ENCODE results near the gene MYB. TPM values are rescaled to one million over a fixed set of nuclear protein-coding genes. Genes with fewer than 3 reads are reported as not detected.

MYB gene
- total and polyA plus RNA-seq, 7 donors = 0.55 to 27.8 (median 12.0) TPM; not detected in 2

DNA sequence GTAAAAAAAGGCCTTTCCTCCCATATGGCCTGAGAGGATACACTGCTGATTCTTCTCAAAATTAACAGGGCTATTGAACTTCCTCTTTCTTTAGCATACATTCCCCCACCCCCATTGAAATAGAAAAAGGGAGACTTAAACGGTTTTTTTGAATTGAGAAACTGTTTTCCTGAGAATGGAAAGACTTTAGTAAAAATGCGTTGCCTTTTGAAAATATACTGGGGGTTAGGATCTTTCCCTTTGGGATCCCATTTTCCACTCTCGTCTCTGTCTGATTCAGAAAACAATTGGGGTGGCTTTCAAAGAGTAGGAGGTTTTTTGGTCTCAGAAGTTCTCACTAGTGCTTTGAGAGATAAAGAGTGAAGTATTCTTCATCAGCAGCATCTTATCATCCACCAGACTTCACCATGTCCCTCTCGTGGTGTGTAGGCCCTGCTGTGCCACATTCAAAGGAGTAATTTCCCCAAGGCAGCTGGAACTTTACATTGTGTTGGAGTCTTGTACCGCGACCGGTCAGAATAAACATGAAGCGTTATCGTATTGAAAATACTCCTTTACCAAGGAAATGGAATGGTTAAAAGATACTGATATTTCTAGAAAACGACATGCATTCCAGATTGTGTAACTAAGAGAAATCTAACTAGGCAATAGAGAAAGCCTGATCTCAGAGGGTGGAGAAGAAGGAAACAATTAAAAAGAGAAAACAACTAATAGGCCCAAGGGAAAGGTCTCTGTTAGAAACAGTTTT, 10.6 kb downstream of the MYB start:
- H3K9me3 ChIP-seq = no peaks in the 10 kb centered on the region
- H3K27ac ChIP-seq = no peak overlapping the region
- intact Hi-C loops (cut with DNase I) = no loop called here
- H3K36me3 ChIP-seq = no peaks in the 10 kb centered on the region
- no peak for TF ChIP-seq EP300 (IDR thresholded peaks at IDR 0.05)
- TF ChIP-seq, protein P1, sequence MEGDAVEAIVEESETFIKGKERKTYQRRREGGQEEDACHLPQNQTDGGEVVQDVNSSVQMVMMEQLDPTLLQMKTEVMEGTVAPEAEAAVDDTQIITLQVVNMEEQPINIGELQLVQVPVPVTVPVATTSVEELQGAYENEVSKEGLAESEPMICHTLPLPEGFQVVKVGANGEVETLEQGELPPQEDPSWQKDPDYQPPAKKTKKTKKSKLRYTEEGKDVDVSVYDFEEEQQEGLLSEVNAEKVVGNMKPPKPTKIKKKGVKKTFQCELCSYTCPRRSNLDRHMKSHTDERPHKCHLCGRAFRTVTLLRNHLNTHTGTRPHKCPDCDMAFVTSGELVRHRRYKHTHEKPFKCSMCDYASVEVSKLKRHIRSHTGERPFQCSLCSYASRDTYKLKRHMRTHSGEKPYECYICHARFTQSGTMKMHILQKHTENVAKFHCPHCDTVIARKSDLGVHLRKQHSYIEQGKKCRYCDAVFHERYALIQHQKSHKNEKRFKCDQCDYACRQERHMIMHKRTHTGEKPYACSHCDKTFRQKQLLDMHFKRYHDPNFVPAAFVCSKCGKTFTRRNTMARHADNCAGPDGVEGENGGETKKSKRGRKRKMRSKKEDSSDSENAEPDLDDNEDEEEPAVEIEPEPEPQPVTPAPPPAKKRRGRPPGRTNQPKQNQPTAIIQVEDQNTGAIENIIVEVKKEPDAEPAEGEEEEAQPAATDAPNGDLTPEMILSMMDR (IDR thresholded peaks at IDR 0.05) = no peak
- TF ChIP-seq POLR2AphosphoS5 (IDR thresholded peaks at IDR 0.05) = no peak
- TF ChIP-seq POLR2A (IDR thresholded peaks at IDR 0.05) = no peak
- H3K27me3 ChIP-seq = peaks cover 0 to 41% (median 10%) of the 10 kb centered on the region in 3 donors
- no peak for DNase-seq
- H3K4me1 ChIP-seq = no peaks in the 10 kb centered on the region
- no peak overlapping the region for H3K4me3 ChIP-seq
- WGBS, 2 donors = 78 to 80% methylated on average over 10 of the region's 10 CpGs

DNA sequence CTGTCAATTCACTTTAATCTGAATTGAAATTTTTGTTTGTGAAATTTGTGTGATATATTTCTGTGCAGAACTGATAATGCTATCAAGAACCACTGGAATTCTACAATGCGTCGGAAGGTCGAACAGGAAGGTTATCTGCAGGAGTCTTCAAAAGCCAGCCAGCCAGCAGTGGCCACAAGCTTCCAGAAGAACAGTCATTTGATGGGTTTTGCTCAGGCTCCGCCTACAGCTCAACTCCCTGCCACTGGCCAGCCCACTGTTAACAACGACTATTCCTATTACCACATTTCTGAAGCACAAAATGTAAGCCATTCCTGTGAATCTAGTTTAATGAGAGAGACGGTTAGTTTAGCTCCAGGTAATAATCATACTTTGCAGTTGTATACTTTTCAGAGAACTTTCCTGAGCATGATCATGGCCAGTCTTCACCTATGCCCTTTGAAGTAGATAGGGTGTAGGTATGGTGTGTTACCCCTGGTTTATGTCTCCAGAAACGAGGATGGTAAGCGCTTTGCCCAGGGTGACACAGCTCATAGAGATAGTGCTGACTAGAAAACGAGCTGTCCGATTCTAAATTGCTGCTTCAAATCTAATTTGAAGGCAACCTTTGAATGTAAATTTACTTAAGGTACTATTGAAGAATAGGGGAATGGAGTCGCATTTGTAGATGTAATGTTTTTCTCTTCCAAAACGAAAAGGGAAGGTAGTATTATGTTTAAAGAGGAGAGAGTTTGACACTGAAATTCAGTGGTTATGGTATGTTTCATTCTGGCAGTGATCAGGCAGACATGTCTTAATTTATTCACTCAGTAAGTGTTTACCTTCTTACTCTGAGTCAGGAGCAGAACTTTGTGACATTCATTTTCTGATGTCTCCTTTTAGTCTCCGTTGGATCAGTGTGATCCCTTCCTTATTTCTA, 11.4 kb downstream of the MYB start:
- intact Hi-C loops (cut with DNase I) = no loop called here
- H3K36me3 ChIP-seq = no peaks in the 10 kb centered on the region

GRCh38 chr6:135193221-135193620, 12.1 kb downstream of the MYB start:
- H3K9me3 ChIP-seq = no peaks in the 10 kb centered on the region
- intact Hi-C loops (cut with DNase I) = no loop called here
- no peaks in the 10 kb centered on the region for H3K4me1 ChIP-seq
- H3K27me3 ChIP-seq = peaks cover 0 to 25% (median 0%) of the 10 kb centered on the region in 3 donors
- no peak for DNase-seq
- no peaks in the 10 kb centered on the region for H3K36me3 ChIP-seq
- TF ChIP-seq POLR2AphosphoS5 (IDR thresholded peaks at IDR 0.05) = no peak
- TF ChIP-seq EP300 (IDR thresholded peaks at IDR 0.05) = no peak
- TF ChIP-seq, protein P1 (IDR thresholded peaks at IDR 0.05) = no peak
- no peak for TF ChIP-seq POLR2A (IDR thresholded peaks at IDR 0.05)
- H3K27ac ChIP-seq = no peak overlapping the region
- H3K4me3 ChIP-seq = no peak overlapping the region
- WGBS, 2 donors = 65 to 87% methylated on average over 1 of the region's 1 CpG

More for the DNA sequence above, 11.4 kb downstream of the MYB start:
- Histone ChIP-seq H3K4me1 (no peaks in the 10 kb centered on the region), H3K4me3 (no peak overlapping the region), H3K27ac (no peak overlapping the region), H3K27me3 (peaks cover 0 to 32% (median 3%) of the 10 kb centered on the region in 3 donors), H3K9me3 (no peaks in the 10 kb centered on the region)
- no peak for DNase-seq
- 78 to 88% methylated on average over 13 of the region's 13 CpGs for WGBS, 2 donors
- TF ChIP-seq POLR2A (IDR thresholded peaks at IDR 0.05) (no peak), POLR2AphosphoS5 (IDR thresholded peaks at IDR 0.05) (no peak), EP300 (IDR thresholded peaks at IDR 0.05) (no peak)
- TF ChIP-seq, protein P1 (IDR thresholded peaks at IDR 0.05) = no peak

- Histone ChIP-seq H3K27ac (no peak overlapping the region), H3K4me1 (no peaks in the 10 kb centered on the region), H3K9me3 (no peaks in the 10 kb centered on the region), H3K4me3 (no peak overlapping the region), H3K36me3 (no peaks in the 10 kb centered on the region), H3K27me3 (peaks cover 0 to 7% (median 0%) of the 10 kb centered on the region in 3 donors)
- no peak for DNase-seq
- TF ChIP-seq POLR2A (IDR thresholded peaks at IDR 0.05) (no peak), POLR2AphosphoS5 (IDR thresholded peaks at IDR 0.05) (no peak), EP300 (IDR thresholded peaks at IDR 0.05) (no peak)
- TF ChIP-seq, protein P1 (IDR thresholded peaks at IDR 0.05) = no peak
- WGBS, 2 donors = 57 to 73% methylated on average over 2 of the region's 2 CpGs
- intact Hi-C loops (cut with DNase I) = no loop called here
Observed at GRCh38 chr6:135195041-135195440, 13.9 kb downstream of the MYB start.
